ENCODE data around the gene PDS5A.

PDS5A gene

DNA sequence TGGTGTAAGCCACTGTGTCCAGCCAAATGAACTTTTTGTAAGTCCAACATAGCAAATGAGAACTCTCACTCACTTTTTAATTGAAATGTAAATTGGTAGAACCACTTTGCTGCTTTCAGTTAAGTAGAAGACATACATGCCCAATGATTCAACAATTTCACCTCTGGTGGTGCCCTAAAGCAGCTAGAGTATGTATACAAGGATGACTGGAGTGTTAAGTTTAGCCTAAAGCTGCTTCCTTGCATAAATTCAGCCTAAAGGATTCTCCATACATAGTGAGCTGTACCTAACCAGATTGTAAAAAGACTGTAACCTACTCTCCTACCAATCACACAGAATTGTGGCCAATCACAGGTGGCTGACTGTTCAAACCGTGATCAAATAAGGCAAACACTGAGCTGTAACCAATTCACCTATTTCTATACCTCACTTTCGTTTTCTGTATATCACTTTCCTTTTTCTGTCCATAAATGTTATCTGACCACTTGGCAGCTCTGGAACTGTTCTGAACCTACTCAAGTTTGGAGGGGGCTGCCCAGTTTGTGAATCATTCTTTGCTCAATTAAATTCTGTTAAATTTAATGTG, 39.9 kb downstream of the PDS5A start:
- H4K8ac ChIP-seq (ENCODE audit: low read depth, low read length): no peak overlapping the region
- H3K4me2 ChIP-seq (ENCODE audit: low read length): no peak overlapping the region
- H3K18ac ChIP-seq (ENCODE audit: low read length): no peak overlapping the region
- no peak overlapping the region for H3K4me3 ChIP-seq (ENCODE audit: low read length)
- no peaks in the 10 kb centered on the region for H3K27me3 ChIP-seq (ENCODE audit: insufficient read depth, low read length, poor library complexity)
- H3K4me1 ChIP-seq (ENCODE audit: control insufficient read depth, low read depth, low read length): peaks cover 4% of the 10 kb centered on the region
- WGBS (ENCODE audit: extremely low coverage, insufficient coverage, low lambda C conversion rate): no CpG with 5 or more reads among the region's 2 CpGs
- no peak overlapping the region for H2AK5ac ChIP-seq (ENCODE audit: low read length)
- H3K23ac ChIP-seq (ENCODE audit: low read length): no peak overlapping the region
- no peak overlapping the region for H4K5ac ChIP-seq (ENCODE audit: low read length)
- H2BK120ac ChIP-seq (ENCODE audit: low read depth, low read length): no peak overlapping the region
- no peak overlapping the region for H3K56ac ChIP-seq (ENCODE audit: low read length)
- H2BK5ac ChIP-seq (ENCODE audit: low read length): no peak overlapping the region
- peaks cover 22% of the 10 kb centered on the region for H3K79me1 ChIP-seq (ENCODE audit: low read length)
- H3K36me3 ChIP-seq (ENCODE audit: control insufficient read depth, insufficient read depth, low read length): no peaks in the 10 kb centered on the region
- no peak overlapping the region for H2BK15ac ChIP-seq (replicated peaks; ENCODE audit: low read depth)
- DNase-seq: no peak
- H3K79me2 ChIP-seq (ENCODE audit: control insufficient read depth, insufficient read depth, low read length): peaks cover 62% of the 10 kb centered on the region
- H3K27ac ChIP-seq (ENCODE audit: low read depth, low read length): no peak overlapping the region
- H3K9ac ChIP-seq (ENCODE audit: low read length): no peak overlapping the region
- H3K4ac ChIP-seq (ENCODE audit: low read depth, low read length): no peak overlapping the region

DNA sequence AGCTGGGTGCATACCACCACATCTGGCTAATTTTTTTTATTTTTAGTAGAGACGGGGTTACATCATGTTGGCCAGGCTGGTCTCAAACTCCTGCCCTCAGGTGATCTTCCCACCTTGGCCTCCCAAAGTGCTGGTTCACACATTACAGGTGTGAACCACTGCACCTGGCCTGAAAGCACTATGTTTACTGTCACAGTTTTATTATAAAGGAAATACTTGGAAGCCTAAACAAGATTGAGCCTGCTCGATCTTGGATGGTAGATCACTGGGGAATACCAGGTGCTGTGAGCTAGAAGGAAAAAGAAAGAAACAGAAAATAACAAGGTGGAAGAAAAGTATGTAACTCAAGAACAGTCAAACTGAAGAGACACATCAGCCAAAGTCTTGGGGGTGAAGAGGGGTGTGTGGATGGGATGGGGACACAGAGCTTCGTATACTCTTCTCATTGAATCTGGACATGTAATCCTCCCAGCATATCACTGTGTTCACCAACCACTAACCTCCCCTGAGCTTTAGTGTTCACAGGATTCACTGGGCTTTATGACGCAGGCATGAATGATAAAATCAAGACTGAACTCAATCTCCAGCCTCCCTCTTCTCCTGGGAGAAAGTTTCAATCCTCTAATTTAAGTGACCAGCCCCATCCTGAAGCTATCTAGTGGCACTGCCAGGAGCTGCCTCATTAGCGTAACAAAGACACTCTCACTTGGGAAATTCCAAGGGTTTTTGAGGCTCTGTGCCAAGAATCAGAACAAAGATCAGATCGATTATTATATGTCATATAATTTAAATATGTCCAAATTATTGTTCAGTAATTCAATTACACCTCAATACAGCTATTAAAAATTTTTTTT, 40.9 kb downstream of the PDS5A start:
- Histone ChIP-seq H3K9ac (ENCODE audit: low read length) (no peak overlapping the region), H3K4ac (ENCODE audit: low read depth, low read length) (no peak overlapping the region), H4K5ac (ENCODE audit: low read length) (no peak overlapping the region), H3K23ac (ENCODE audit: low read length) (no peak overlapping the region), H3K4me1 (ENCODE audit: control insufficient read depth, low read depth, low read length) (peaks cover 4% of the 10 kb centered on the region), H2BK5ac (ENCODE audit: low read length) (no peak overlapping the region), H3K79me1 (ENCODE audit: low read length) (peaks cover 18% of the 10 kb centered on the region), H3K36me3 (ENCODE audit: control insufficient read depth, insufficient read depth, low read length) (no peaks in the 10 kb centered on the region), H4K8ac (ENCODE audit: low read depth, low read length) (no peak overlapping the region), H3K56ac (ENCODE audit: low read length) (no peak overlapping the region), H2BK120ac (ENCODE audit: low read depth, low read length) (no peak overlapping the region), H2BK15ac (replicated peaks; ENCODE audit: low read depth) (no peak overlapping the region), H3K27me3 (ENCODE audit: insufficient read depth, low read length, poor library complexity) (no peaks in the 10 kb centered on the region), H3K4me3 (ENCODE audit: low read length) (no peak overlapping the region), H3K18ac (ENCODE audit: low read length) (no peak overlapping the region), H3K27ac (ENCODE audit: low read depth, low read length) (no peak overlapping the region), H3K79me2 (ENCODE audit: control insufficient read depth, insufficient read depth, low read length) (peaks cover 62% of the 10 kb centered on the region), H2AK5ac (ENCODE audit: low read length) (no peak overlapping the region), H3K4me2 (ENCODE audit: low read length) (no peak overlapping the region)
- WGBS (ENCODE audit: extremely low coverage, insufficient coverage, low lambda C conversion rate): no CpG with 5 or more reads among the region's 6 CpGs
- peak; percentile 64 for DNase-seq

DNA sequence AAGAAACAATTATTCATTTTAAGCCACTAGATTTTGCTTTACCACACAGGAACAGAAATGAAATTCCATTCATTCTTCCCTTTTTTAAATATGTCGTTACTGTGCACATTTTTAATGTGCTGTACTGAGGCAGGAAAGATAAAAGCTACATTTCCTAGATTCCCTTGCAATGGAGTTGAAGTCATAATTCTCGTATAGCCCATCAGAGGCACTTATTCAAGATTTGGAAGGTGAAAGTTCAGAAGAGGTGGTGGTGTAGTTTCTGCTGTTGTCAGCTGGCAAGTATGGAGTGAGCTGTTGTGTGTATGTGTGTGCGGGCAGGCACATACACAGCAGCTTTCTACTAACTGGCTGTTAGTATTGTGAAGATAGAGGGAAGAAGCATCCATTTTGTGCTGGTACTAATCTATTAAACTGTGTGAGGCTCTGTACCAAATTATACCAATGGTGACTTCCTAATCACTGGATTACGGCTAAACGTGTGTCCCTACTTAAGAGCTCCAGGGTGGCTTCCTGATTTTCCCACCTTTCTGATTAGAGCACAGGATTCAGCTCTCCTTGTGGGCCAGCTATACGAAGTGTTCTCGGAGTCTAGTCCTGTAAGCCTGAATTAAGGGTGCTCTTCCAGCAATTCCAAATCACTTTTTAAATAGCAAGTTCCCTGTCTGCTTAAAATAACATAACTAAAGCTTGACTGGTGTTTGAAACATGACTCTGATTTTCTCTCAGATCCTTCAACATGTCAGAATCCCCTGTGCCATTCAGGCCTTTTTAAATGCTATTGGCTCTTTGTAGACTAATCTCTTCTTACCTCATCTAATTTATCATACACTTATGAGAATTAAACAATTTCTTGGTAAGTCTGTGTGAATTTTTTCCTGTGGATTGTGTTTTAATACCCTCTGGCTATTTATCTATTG, 43.8 kb downstream of the PDS5A start:
- DNase-seq: peak; percentile 25
- H4K8ac ChIP-seq (ENCODE audit: low read depth, low read length): no peak overlapping the region
- no peak overlapping the region for H3K56ac ChIP-seq (ENCODE audit: low read length)
- H3K4me3 ChIP-seq (ENCODE audit: low read length): no peak overlapping the region
- peaks cover 50% of the 10 kb centered on the region for H3K79me2 ChIP-seq (ENCODE audit: control insufficient read depth, insufficient read depth, low read length)
- H2AK5ac ChIP-seq (ENCODE audit: low read length): no peak overlapping the region
- H3K4me2 ChIP-seq (ENCODE audit: low read length): no peak overlapping the region
- H2BK5ac ChIP-seq (ENCODE audit: low read length): no peak overlapping the region
- WGBS (ENCODE audit: extremely low coverage, insufficient coverage, low lambda C conversion rate): no CpG with 5 or more reads among the region's 7 CpGs
- H4K5ac ChIP-seq (ENCODE audit: low read length): no peak overlapping the region
- H3K27ac ChIP-seq (ENCODE audit: low read depth, low read length): no peak overlapping the region
- H3K9ac ChIP-seq (ENCODE audit: low read length): no peak overlapping the region
- peaks cover 4% of the 10 kb centered on the region for H3K4me1 ChIP-seq (ENCODE audit: control insufficient read depth, low read depth, low read length)
- no peaks in the 10 kb centered on the region for H3K27me3 ChIP-seq (ENCODE audit: insufficient read depth, low read length, poor library complexity)
- no peak overlapping the region for H2BK120ac ChIP-seq (ENCODE audit: low read depth, low read length)
- no peak overlapping the region for H2BK15ac ChIP-seq (replicated peaks; ENCODE audit: low read depth)
- H3K36me3 ChIP-seq (ENCODE audit: control insufficient read depth, insufficient read depth, low read length): no peaks in the 10 kb centered on the region
- peaks cover 20% of the 10 kb centered on the region for H3K79me1 ChIP-seq (ENCODE audit: low read length)
- H3K23ac ChIP-seq (ENCODE audit: low read length): no peak overlapping the region
- H3K4ac ChIP-seq (ENCODE audit: low read depth, low read length): no peak overlapping the region
- H3K18ac ChIP-seq (ENCODE audit: low read length): no peak overlapping the region

DNA sequence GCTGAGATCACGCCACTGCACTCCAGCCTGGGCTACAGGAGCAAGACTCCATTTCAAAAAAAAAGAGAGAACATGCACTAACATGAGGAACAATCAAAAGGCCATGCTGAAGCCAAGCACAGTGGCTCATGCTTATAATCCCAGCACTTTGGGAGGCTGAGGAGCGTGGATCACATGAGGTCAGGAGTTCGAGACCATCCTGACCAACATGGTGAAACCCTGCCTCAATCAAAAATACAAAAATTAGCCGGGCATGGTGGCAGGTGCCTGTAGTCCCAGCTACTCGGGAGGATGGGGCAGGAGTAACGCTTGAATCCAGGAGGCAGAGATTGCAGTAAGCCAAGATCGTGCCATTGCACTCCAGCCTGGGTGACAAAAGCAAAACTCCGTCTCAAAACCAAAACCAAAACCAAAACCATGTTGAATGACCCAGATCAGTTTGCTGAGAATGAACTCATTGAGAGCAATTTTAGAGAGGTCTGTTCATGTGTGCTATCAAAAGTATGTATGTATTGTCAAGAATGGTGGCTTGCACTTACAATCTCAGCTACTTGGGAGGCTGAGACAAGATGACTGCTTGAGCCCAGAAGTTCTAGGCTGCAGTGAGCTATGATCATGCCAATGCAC, 44.8 kb downstream of the PDS5A start:
- Histone ChIP-seq H3K4me2 (ENCODE audit: low read length) (no peak overlapping the region), H2AK5ac (ENCODE audit: low read length) (no peak overlapping the region), H3K36me3 (ENCODE audit: control insufficient read depth, insufficient read depth, low read length) (peaks cover under 1% of the 10 kb centered on the region), H2BK120ac (ENCODE audit: low read depth, low read length) (no peak overlapping the region), H3K9ac (ENCODE audit: low read length) (no peak overlapping the region), H3K18ac (ENCODE audit: low read length) (no peak overlapping the region), H2BK15ac (replicated peaks; ENCODE audit: low read depth) (no peak overlapping the region), H3K4ac (ENCODE audit: low read depth, low read length) (no peak overlapping the region), H3K79me2 (ENCODE audit: control insufficient read depth, insufficient read depth, low read length) (peaks cover 48% of the 10 kb centered on the region), H2BK5ac (ENCODE audit: low read length) (no peak overlapping the region), H3K23ac (ENCODE audit: low read length) (no peak overlapping the region), H3K27ac (ENCODE audit: low read depth, low read length) (no peak overlapping the region), H3K27me3 (ENCODE audit: insufficient read depth, low read length, poor library complexity) (no peaks in the 10 kb centered on the region), H3K4me1 (ENCODE audit: control insufficient read depth, low read depth, low read length) (peaks cover 4% of the 10 kb centered on the region), H4K8ac (ENCODE audit: low read depth, low read length) (no peak overlapping the region), H3K56ac (ENCODE audit: low read length) (no peak overlapping the region), H3K79me1 (ENCODE audit: low read length) (peaks cover 20% of the 10 kb centered on the region), H4K5ac (ENCODE audit: low read length) (no peak overlapping the region), H3K4me3 (ENCODE audit: low read length) (no peak overlapping the region)
- DNase-seq: no peak
- WGBS (ENCODE audit: extremely low coverage, insufficient coverage, low lambda C conversion rate): no CpG with 5 or more reads among the region's 8 CpGs

DNA sequence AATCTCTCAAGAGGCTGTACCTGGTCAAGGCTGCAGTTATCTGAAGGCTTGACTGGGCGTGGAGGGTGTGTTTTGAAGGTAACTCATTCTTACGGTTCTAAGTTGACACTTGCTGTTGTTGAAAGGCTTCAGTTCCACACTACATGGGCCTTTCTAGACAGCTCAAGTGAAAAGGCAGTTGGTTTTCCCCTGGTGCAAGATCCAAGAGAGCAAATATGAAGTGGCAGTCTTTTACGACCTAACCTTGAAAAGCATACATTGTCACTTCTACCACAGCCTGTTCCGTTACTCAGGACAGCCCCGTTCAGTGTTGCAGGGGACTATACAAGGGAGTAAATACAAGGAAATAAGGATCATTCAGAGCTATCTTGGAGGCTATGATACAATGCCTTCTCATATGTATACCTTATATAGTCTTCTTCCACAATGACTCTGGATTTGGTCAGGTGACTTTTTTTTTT, 46.2 kb downstream of the PDS5A start:
- no peaks in the 10 kb centered on the region for H3K27me3 ChIP-seq (ENCODE audit: insufficient read depth, low read length, poor library complexity)
- no peak overlapping the region for H4K5ac ChIP-seq (ENCODE audit: low read length)
- H3K56ac ChIP-seq (ENCODE audit: low read length): no peak overlapping the region
- H3K4me2 ChIP-seq (ENCODE audit: low read length): no peak overlapping the region
- peaks cover 35% of the 10 kb centered on the region for H3K79me2 ChIP-seq (ENCODE audit: control insufficient read depth, insufficient read depth, low read length)
- H3K36me3 ChIP-seq (ENCODE audit: control insufficient read depth, insufficient read depth, low read length): peaks cover 2% of the 10 kb centered on the region
- no CpG with 5 or more reads among the region's 5 CpGs for WGBS (ENCODE audit: extremely low coverage, insufficient coverage, low lambda C conversion rate)
- H3K4me1 ChIP-seq (ENCODE audit: control insufficient read depth, low read depth, low read length): no peaks in the 10 kb centered on the region
- H2BK120ac ChIP-seq (ENCODE audit: low read depth, low read length): no peak overlapping the region
- no peak overlapping the region for H3K9ac ChIP-seq (ENCODE audit: low read length)
- no peak overlapping the region for H4K8ac ChIP-seq (ENCODE audit: low read depth, low read length)
- peaks cover 13% of the 10 kb centered on the region for H3K79me1 ChIP-seq (ENCODE audit: low read length)
- no peak overlapping the region for H3K4me3 ChIP-seq (ENCODE audit: low read length)
- H3K18ac ChIP-seq (ENCODE audit: low read length): no peak overlapping the region
- H2AK5ac ChIP-seq (ENCODE audit: low read length): no peak overlapping the region
- H2BK15ac ChIP-seq (replicated peaks; ENCODE audit: low read depth): no peak overlapping the region
- H2BK5ac ChIP-seq (ENCODE audit: low read length): no peak overlapping the region
- no peak overlapping the region for H3K27ac ChIP-seq (ENCODE audit: low read depth, low read length)
- no peak overlapping the region for H3K23ac ChIP-seq (ENCODE audit: low read length)
- no peak overlapping the region for H3K4ac ChIP-seq (ENCODE audit: low read depth, low read length)
- no peak for DNase-seq
